Peyer's patch (tissue), 4 donors: Measurements from ENCODE around the gene GNS.

Experiments used
- POLR2A ChIP-seq, 2 donors: fragments of 450-650 bp; IDR thresholded peaks; one replicate each; pipeline ENCODE4 v1.5.1; 2017; ENCODE audit warnings: antibody characterized with exemption in 2 of 2, mild to moderate bottlenecking in 2 of 2, moderate library complexity in 2 of 2
- TF ChIP-seq, protein P1 (sequence below), 6 experiments: fragments of 450-650 bp in 4 of 6; fragments of 200-600 bp in 2 of 6; sonication (generic) in 1 of 6; IDR thresholded peaks; one replicate each; pipeline ENCODE4 v1.5.1; 2017 to 2019; ENCODE audit warnings: antibody characterized with exemption in 6 of 6, mild to moderate bottlenecking in 3 of 6, moderate library complexity in 1 of 6

GRCh38 chr12:64752833-64753238 lies 6.4 kb downstream of the GNS start:
- TF ChIP-seq, protein P1, sequence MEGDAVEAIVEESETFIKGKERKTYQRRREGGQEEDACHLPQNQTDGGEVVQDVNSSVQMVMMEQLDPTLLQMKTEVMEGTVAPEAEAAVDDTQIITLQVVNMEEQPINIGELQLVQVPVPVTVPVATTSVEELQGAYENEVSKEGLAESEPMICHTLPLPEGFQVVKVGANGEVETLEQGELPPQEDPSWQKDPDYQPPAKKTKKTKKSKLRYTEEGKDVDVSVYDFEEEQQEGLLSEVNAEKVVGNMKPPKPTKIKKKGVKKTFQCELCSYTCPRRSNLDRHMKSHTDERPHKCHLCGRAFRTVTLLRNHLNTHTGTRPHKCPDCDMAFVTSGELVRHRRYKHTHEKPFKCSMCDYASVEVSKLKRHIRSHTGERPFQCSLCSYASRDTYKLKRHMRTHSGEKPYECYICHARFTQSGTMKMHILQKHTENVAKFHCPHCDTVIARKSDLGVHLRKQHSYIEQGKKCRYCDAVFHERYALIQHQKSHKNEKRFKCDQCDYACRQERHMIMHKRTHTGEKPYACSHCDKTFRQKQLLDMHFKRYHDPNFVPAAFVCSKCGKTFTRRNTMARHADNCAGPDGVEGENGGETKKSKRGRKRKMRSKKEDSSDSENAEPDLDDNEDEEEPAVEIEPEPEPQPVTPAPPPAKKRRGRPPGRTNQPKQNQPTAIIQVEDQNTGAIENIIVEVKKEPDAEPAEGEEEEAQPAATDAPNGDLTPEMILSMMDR (IDR thresholded peaks at IDR 0.05), result no peak
- no peak for TF ChIP-seq POLR2A (IDR thresholded peaks at IDR 0.05)
